Transverse colon (tissue), 3 donors: ENCODE data around the gene SPTBN1.

Experiments
- CTCF ChIP-seq, 5 experiments: fragments of 200-600 bp in 3 of 5; fragments of 450-650 bp in 2 of 5; sonication (generic) in 3 of 5; IDR thresholded peaks; 1 replicate in 2 of 5; 2 replicates in 3 of 5; pipeline ENCODE4 v1.5.1; 2016 to 2017; ENCODE audit warnings: antibody characterized with exemption in 5 of 5, inconsistent platforms in 3 of 5, mild to moderate bottlenecking in 2 of 5, moderate library complexity in 1 of 5
- POLR2A ChIP-seq: fragments of 450-650 bp; IDR thresholded peaks from one replicate; pipeline ENCODE4 v1.6.1; 2016; ENCODE audit warnings: antibody characterized with exemption, mild to moderate bottlenecking, moderate library complexity

- TF ChIP-seq CTCF (IDR thresholded peaks at IDR 0.05): no peak
- no peak for TF ChIP-seq POLR2A
These were observed 40.8 kb downstream of the SPTBN1 start for GRCh38 chr2:54496920-54497319.
